Mammary epithelial cell (primary cell): Measurements from ENCODE around the gene MAPK9.

Experiments
- EZH2 ChIP-seq: IDR thresholded peaks from 2 replicates; pipeline ENCODE4 v1.6.1; 2012; ENCODE audit warnings: low read length, inconsistent platforms, borderline replicate concordance
- TF ChIP-seq, protein P1 (sequence below), 2 donors: IDR thresholded peaks in 1 of 2; conservative IDR thresholded peaks in 1 of 2; 2 replicates each; pipeline ENCODE4 v1.5.1; 2011 to 2012; ENCODE audit warnings: inconsistent platforms in 2 of 2, low read length in 2 of 2, mild to moderate bottlenecking in 2 of 2, control low read depth in 1 of 2, low read depth in 1 of 2; ENCODE audit not compliant: insufficient read depth in 1 of 2; ENCODE audit errors: extremely low read depth in 1 of 2

- TF ChIP-seq, protein P1, sequence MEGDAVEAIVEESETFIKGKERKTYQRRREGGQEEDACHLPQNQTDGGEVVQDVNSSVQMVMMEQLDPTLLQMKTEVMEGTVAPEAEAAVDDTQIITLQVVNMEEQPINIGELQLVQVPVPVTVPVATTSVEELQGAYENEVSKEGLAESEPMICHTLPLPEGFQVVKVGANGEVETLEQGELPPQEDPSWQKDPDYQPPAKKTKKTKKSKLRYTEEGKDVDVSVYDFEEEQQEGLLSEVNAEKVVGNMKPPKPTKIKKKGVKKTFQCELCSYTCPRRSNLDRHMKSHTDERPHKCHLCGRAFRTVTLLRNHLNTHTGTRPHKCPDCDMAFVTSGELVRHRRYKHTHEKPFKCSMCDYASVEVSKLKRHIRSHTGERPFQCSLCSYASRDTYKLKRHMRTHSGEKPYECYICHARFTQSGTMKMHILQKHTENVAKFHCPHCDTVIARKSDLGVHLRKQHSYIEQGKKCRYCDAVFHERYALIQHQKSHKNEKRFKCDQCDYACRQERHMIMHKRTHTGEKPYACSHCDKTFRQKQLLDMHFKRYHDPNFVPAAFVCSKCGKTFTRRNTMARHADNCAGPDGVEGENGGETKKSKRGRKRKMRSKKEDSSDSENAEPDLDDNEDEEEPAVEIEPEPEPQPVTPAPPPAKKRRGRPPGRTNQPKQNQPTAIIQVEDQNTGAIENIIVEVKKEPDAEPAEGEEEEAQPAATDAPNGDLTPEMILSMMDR (conservative IDR thresholded peaks at IDR 0.05 in 1 of 2, IDR thresholded peaks at IDR 0.05 in 1 of 2; ENCODE audit: extremely low read depth in 1 of 2, insufficient read depth in 1 of 2, low read depth in 1 of 2, low read length in 2 of 2), result no peak
- no peak for TF ChIP-seq EZH2
Observed at GRCh38 chr5:180187767-180188166, 104.1 kb downstream of the MAPK9 start.
